Ishikawa (cell line): ENCODE data around the gene TRPM1.

Experiments
- CEBPB ChIP-seq: IDR thresholded peaks from 2 replicates; pipeline ENCODE4 v1.6.1; 2012
- CREB1 ChIP-seq: IDR thresholded peaks from 2 replicates; pipeline ENCODE4 v1.6.1; 2012; ENCODE audit warnings: low read depth
- EGR1 ChIP-seq: IDR thresholded peaks from 2 replicates; pipeline ENCODE4 v1.6.1; 2012
- EP300 ChIP-seq: IDR thresholded peaks from 2 replicates; pipeline ENCODE4 v1.6.1; 2012; ENCODE audit warnings: borderline replicate concordance
- FOXM1 ChIP-seq: IDR thresholded peaks from 2 replicates; pipeline ENCODE4 v1.6.1; 2012; ENCODE audit warnings: low read depth, borderline replicate concordance
- MAX ChIP-seq: IDR thresholded peaks from 2 replicates; pipeline ENCODE4 v1.6.1; 2012
- NFIC ChIP-seq: IDR thresholded peaks from 2 replicates; pipeline ENCODE4 v1.6.1; 2012
- RAD21 ChIP-seq: IDR thresholded peaks from 2 replicates; pipeline ENCODE4 v1.6.1; 2012; ENCODE audit warnings: low read depth
- REST ChIP-seq: IDR thresholded peaks from 2 replicates; pipeline ENCODE4 v1.6.1; 2012; ENCODE audit warnings: low read depth, mild to moderate bottlenecking
- TAF1 ChIP-seq: IDR thresholded peaks from 2 replicates; pipeline ENCODE4 v1.6.1; 2012; ENCODE audit warnings: low read depth, mild to moderate bottlenecking
- TCF12 ChIP-seq: IDR thresholded peaks from 2 replicates; pipeline ENCODE4 v1.6.1; 2012; ENCODE audit warnings: low read depth
- TEAD4 ChIP-seq: IDR thresholded peaks from 2 replicates; pipeline ENCODE4 v1.6.1; 2012
- USF1 ChIP-seq: IDR thresholded peaks from 2 replicates; pipeline ENCODE4 v1.6.1; 2012
- YY1 ChIP-seq: IDR thresholded peaks from 2 replicates; pipeline ENCODE4 v1.6.1; 2012; ENCODE audit warnings: low read depth
- ZBTB7A ChIP-seq: IDR thresholded peaks from 2 replicates; pipeline ENCODE4 v1.6.1; 2012; ENCODE audit warnings: low read depth

Gene TRPM1

GRCh38 chr15:31108836-31109235 lies 7.3 kb upstream of the TRPM1 start:
- TF ChIP-seq EP300, result no peak
- TF ChIP-seq FOXM1, result no peak
- TF ChIP-seq TCF12, result no peak
- no peak for TF ChIP-seq TAF1
- no peak for TF ChIP-seq REST
- TF ChIP-seq TEAD4, result no peak

- TF ChIP-seq EGR1, result no peak
- no peak for TF ChIP-seq RAD21
- TF ChIP-seq FOXM1, result no peak
- no peak for TF ChIP-seq NFIC
- no peak for TF ChIP-seq ZBTB7A
- no peak for TF ChIP-seq EP300
- TF ChIP-seq TEAD4, result no peak
- no peak for TF ChIP-seq REST
- no peak for TF ChIP-seq TCF12
- no peak for TF ChIP-seq CREB1
- no peak for TF ChIP-seq CEBPB
- no peak for TF ChIP-seq MAX
- TF ChIP-seq YY1, result no peak
- no peak for TF ChIP-seq USF1
- no peak for TF ChIP-seq TAF1
Measured at GRCh38 chr15:31106495-31107300, 5.2 kb upstream of the TRPM1 start.

- TF ChIP-seq EGR1 (no peak), CEBPB (no peak), TEAD4 (no peak), NFIC (no peak), YY1 (no peak), REST (no peak), FOXM1 (no peak), TCF12 (no peak), MAX (no peak), EP300 (no peak)
Measured at GRCh38 chr15:31104003-31104402, 2.5 kb upstream of the TRPM1 start.

GRCh38 chr15:31102374-31103342 lies 1.1 kb upstream of the TRPM1 start:
- TF ChIP-seq RAD21 (no peak), USF1 (no peak)
